GM12892 (cell line): ENCODE measurements around the gene NFILZ.

Experiments
- POLR2A ChIP-seq: IDR thresholded peaks from 2 replicates; pipeline ENCODE4 v1.6.1; 2011; ENCODE audit warnings: low read depth, low read length, control low read depth
- POLR2AphosphoS5 ChIP-seq: IDR thresholded peaks from 2 replicates; pipeline ENCODE4 v1.6.1; 2011; ENCODE audit warnings: low read depth, low read length, control low read depth
- TAF1 ChIP-seq: IDR thresholded peaks from 2 replicates; pipeline ENCODE4 v1.6.1; 2011; ENCODE audit warnings: low read depth, mild to moderate bottlenecking, control low read depth, low read length, borderline replicate concordance

GRCh38 chr19:8592231-8593009 lies 38.0 kb upstream of the NFILZ start:
- TF ChIP-seq TAF1: no peak
- no peak for TF ChIP-seq POLR2A
- no peak for TF ChIP-seq POLR2AphosphoS5
